HepG2 (cell line): ENCODE data around the gene OVOL2. TPM values are rescaled to one million over a fixed set of nuclear protein-coding genes. Genes with fewer than 3 reads are reported as not detected.

ENCODE experiments used
- ARID2 ChIP-seq: sonication (generic); formaldehyde crosslinking; IDR thresholded peaks from 2 replicates; pipeline ENCODE4 v1.8.1; 2022; ENCODE audit warnings: mild to moderate bottlenecking, missing genetic modification reagents, borderline replicate concordance
- CAMTA2 ChIP-seq: sonication (generic); formaldehyde crosslinking; IDR thresholded peaks from 2 replicates; pipeline ENCODE4 v1.4.0; 2020; ENCODE audit warnings: mild to moderate bottlenecking, missing genetic modification reagents, borderline replicate concordance
- CCDC6 ChIP-seq: sonication (generic); formaldehyde crosslinking; IDR thresholded peaks from 2 replicates; pipeline ENCODE4 v1.8.1; 2022; ENCODE audit warnings: mild to moderate bottlenecking, missing genetic modification reagents, moderate library complexity
- DR1 ChIP-seq: sonication (generic); formaldehyde crosslinking; IDR thresholded peaks from 2 replicates; pipeline ENCODE4 v1.8.0; 2021; ENCODE audit warnings: mild to moderate bottlenecking, missing genetic modification reagents, inconsistent platforms
- EHMT2 ChIP-seq: fragments of 200-600 bp; sonication (generic); IDR thresholded peaks from 2 replicates; pipeline ENCODE4 v1.7.0; 2017; ENCODE audit warnings: antibody characterized with exemption, low read depth, low read length, borderline replicate concordance
- ELF4 ChIP-seq: sonication (generic); formaldehyde crosslinking; IDR thresholded peaks from 2 replicates; pipeline ENCODE4 v1.5.0; 2020; ENCODE audit warnings: missing genetic modification reagents, mild to moderate bottlenecking, moderate library complexity, borderline replicate concordance
- FOXP4 ChIP-seq: sonication (generic); formaldehyde crosslinking; IDR thresholded peaks from 2 replicates; pipeline ENCODE4 v1.4.0; 2020; ENCODE audit warnings: missing genetic modification reagents
- JUNB ChIP-seq: sonication (generic); formaldehyde crosslinking; IDR thresholded peaks from 2 replicates; pipeline ENCODE4 v1.8.0; 2022; ENCODE audit warnings: missing genetic modification reagents, mild to moderate bottlenecking, borderline replicate concordance
- KDM5B ChIP-seq: sonication (generic); formaldehyde crosslinking; IDR thresholded peaks from 2 replicates; pipeline ENCODE4 v1.4.0; 2020; ENCODE audit warnings: missing genetic modification reagents, mild to moderate bottlenecking, borderline replicate concordance
- MAX ChIP-seq: IDR thresholded peaks from 2 replicates; pipeline ENCODE4 v1.6.1; 2012; ENCODE audit warnings: inconsistent platforms
- NCOR1 ChIP-seq: fragments of 200-600 bp; sonication (generic); IDR thresholded peaks from 2 replicates; pipeline ENCODE4 v1.7.0; 2017; ENCODE audit warnings: antibody characterized with exemption, low read length, borderline replicate concordance
- NFIC ChIP-seq: IDR thresholded peaks from 2 replicates; pipeline ENCODE4 v1.6.1; 2012; ENCODE audit warnings: mild to moderate bottlenecking, low read length, inconsistent platforms
- PHB2 ChIP-seq: fragments of 450-650 bp; IDR thresholded peaks from 2 replicates; pipeline ENCODE4 v1.6.1; 2018; ENCODE audit not compliant: partially characterized antibody
- RAD51 ChIP-seq: fragments of 450-650 bp; IDR thresholded peaks from 2 replicates; pipeline ENCODE4 v1.6.1; 2016; ENCODE audit warnings: borderline replicate concordance
- UBTF ChIP-seq: sonication (generic); formaldehyde crosslinking; IDR thresholded peaks from 2 replicates; pipeline ENCODE4 v1.4.0; 2020; ENCODE audit warnings: mild to moderate bottlenecking, missing genetic modification reagents
- WIZ ChIP-seq: sonication (generic); formaldehyde crosslinking; IDR thresholded peaks from 2 replicates; pipeline ENCODE4 v1.5.1; 2020; ENCODE audit warnings: mild to moderate bottlenecking, missing genetic modification reagents
- ZBTB2 ChIP-seq: sonication (generic); formaldehyde crosslinking; IDR thresholded peaks from 2 replicates; pipeline ENCODE4 v1.8.0; 2022; ENCODE audit warnings: low read depth, missing genetic modification reagents
- ZBTB42 ChIP-seq: sonication (generic); formaldehyde crosslinking; IDR thresholded peaks from 2 replicates; pipeline ENCODE4 v1.5.0; 2020; ENCODE audit warnings: mild to moderate bottlenecking, missing genetic modification reagents
- ZBTB7A ChIP-seq: sonication (generic); formaldehyde crosslinking; IDR thresholded peaks from 2 replicates; pipeline ENCODE4 v1.8.0; 2022; ENCODE audit warnings: mild to moderate bottlenecking, missing genetic modification reagents
- ZMYM3 ChIP-seq: sonication (generic); formaldehyde crosslinking; IDR thresholded peaks from 2 replicates; pipeline ENCODE4 v1.5.1; 2020; ENCODE audit warnings: mild to moderate bottlenecking, missing genetic modification reagents
- ZNF546 ChIP-seq: sonication (generic); formaldehyde crosslinking; conservative IDR thresholded peaks from 2 replicates; pipeline ENCODE4 v1.8.1; 2023; ENCODE audit warnings: mild to moderate bottlenecking, missing genetic modification reagents
- ZNF614 ChIP-seq: IDR thresholded peaks from 2 replicates; pipeline ENCODE4 v1.6.1; 2018; ENCODE audit warnings: missing biosample characterization, missing genetic modification reagents, inconsistent platforms, borderline replicate concordance
- ZNF850 ChIP-seq: sonication (generic); formaldehyde crosslinking; conservative IDR thresholded peaks from 2 replicates; pipeline ENCODE4 v1.9.0; 2021; ENCODE audit warnings: mild to moderate bottlenecking, missing genetic modification reagents
- ZSCAN30 ChIP-seq: sonication (generic); formaldehyde crosslinking; IDR thresholded peaks from 2 replicates; pipeline ENCODE4 v1.5.0; 2020; ENCODE audit warnings: mild to moderate bottlenecking, missing genetic modification reagents
- ZSCAN9 ChIP-seq: IDR thresholded peaks from 2 replicates; pipeline ENCODE4 v1.6.1; 2016; ENCODE audit warnings: borderline replicate concordance
- polyA plus RNA-seq, 8 experiments: library from polyadenylated mRNA; depleted of rRNA in 3 of 8; stranded (reverse) in 7 of 8; unstranded in 1 of 8; fragments of >200 nt; fragmentation: Illumina TruSeq in 4 of 8; extraction: Trizol in 4 of 8; gene quantifications; 2 replicates each; pipeline versions ENCODE4 v1.2.1 to v1.2.3, GENCODE V29; 2011 to 2016; ENCODE audit warnings: low read depth in 4 of 8, missing spikeins in 1 of 8, mixed read lengths in 1 of 8; ENCODE audit not compliant: insufficient read depth in 1 of 8
- total RNA-seq, 5 experiments: library from RNA; depleted of rRNA; stranded (reverse); fragments of >200 nt; fragmentation: Illumina TruSeq; extraction: Trizol; gene quantifications; 2 replicates each; pipeline ENCODE4 v1.2.3, GENCODE V29; 2016; ENCODE audit warnings: low read depth in 1 of 5

The OVOL2 gene
- total and polyA plus RNA-seq, 2 of the 13 experiments (the other 11 are each of a cell fraction or from before 2014, with no cell fraction given), result 0.20 to 0.31 TPM

- TF ChIP-seq ZBTB7A (0 out of 2 replicates have a peak, but pooled peaks have one; percentile 58), UBTF (CRISPR knock-in tag) (0 out of 2 replicates have a peak, but pooled peaks have one; percentile 7), MAX (peak; percentile 92), ZBTB42 (CRISPR knock-in tag) (0 out of 2 replicates have a peak, but pooled peaks have one; percentile 22), PHB2 (no peak), CCDC6 (CRISPR knock-in tag) (0 out of 2 replicates have a peak, but pooled peaks have one; percentile 15), ZSCAN30 (no peak), WIZ (CRISPR knock-in tag) (peak; percentile 79; the same call in 1 of the 2 replicates), EHMT2 (peak; percentile 74; the same call in 1 of the 2 replicates), ZSCAN9 (CRISPR knock-in tag) (no peak), ZNF850 (CRISPR knock-in tag) (0 out of 2 replicates have a peak, but pooled peaks have one; percentile 53), NFIC (no peak), ZNF614 (CRISPR knock-in tag) (no peak), DR1 (CRISPR knock-in tag) (no peak), CAMTA2 (CRISPR knock-in tag) (peak; percentile 81; the same call in 1 of the 2 replicates), ZMYM3 (CRISPR knock-in tag) (0 out of 2 replicates have a peak, but pooled peaks have one; percentile 2), NCOR1 (peak; percentile 14; the same call in 1 of the 2 replicates), ARID2 (CRISPR knock-in tag) (no peak), ZNF546 (CRISPR knock-in tag) (no peak), JUNB (CRISPR knock-in tag) (no peak), KDM5B (CRISPR knock-in tag) (no peak; the same call in 1 of the 2 replicates), ZBTB2 (CRISPR knock-in tag) (no peak), RAD51 (no peak), ELF4 (0 out of 2 replicates have a peak, but pooled peaks have one; percentile 28), FOXP4 (CRISPR knock-in tag) (no peak)
Measured at GRCh38 chr20:18004384-18005031, 53.2 kb downstream of the OVOL2 start (continued).
